NOMO-1 treated with DMSO at 0.1 percent for 48 hours (cell line): ENCODE results near the gene ACKR3.

Source experiments
- DNase-seq: peaks from one replicate; lab custom pipeline; 2025; ENCODE audit not compliant: unreplicated experiment; lab: John Stamatoyannopoulos, UW

Gene ACKR3

DNA sequence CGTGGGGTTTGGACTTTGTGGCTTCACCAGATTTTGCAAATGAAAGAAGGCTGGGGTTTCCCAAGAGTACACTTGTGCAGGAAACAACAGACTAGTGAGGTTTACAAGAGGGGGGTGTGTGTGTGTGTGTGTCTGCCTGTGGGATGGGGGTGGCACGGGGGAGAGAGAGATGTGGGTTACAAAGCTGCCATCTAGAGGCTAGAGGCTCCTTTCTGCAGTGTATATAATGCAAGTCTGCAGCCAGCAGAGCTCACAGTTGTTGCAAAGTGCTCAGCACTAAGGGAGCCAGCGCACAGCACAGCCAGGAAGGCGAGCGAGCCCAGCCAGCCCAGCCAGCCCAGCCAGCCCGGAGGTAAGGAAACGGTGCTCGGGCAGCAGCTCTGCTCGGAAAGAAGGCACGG, at the start of gene ACKR3:
Gene ACKR3 (plus strand): TSS at position 253 of the 401 bp plus-strand sequence. CDS start 10,641 bp downstream, outside the sequence.
- peak; percentile 78 for DNase-seq

DNA sequence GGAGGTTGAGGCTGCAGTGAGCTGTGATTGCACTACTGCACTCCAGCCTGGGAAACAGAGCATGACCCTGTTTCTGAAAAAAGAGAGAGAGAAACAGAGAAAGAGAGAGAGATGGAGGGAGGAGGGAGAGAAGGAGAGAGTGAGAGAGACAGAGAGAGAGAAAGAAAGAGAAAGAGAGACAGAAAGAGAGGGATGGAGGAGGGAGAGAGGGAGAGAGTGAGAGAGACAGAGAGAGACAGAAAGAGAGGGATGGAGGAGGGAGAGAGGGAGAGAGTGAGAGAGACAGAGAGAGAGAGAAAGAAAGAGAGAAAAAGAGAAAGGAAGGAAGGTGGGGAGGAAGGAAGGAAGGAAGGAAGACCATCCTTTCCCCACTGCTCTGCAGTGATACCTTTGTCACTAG, 48.1 kb upstream of the ACKR3 start:
- DNase-seq = no peak

DNA sequence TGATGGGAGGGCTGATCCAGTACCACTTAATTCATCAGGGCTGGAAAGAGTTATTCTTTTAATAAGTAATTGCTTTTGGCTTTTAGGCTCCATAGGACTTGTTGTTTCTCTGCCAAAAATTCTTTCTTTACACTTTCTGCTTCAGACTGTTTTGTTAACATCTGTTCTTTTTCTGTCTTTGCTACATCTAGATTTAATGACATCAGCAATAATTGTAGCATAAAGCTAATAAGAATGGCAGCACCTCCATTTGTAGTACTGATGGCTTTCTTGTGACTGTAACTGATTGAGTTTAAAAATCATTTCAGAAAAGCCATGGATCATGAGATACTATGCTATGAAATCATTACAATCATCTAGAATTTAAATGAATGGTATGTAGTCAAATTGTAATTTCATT, 46.4 kb upstream of the ACKR3 start:
- no peak for DNase-seq

DNA sequence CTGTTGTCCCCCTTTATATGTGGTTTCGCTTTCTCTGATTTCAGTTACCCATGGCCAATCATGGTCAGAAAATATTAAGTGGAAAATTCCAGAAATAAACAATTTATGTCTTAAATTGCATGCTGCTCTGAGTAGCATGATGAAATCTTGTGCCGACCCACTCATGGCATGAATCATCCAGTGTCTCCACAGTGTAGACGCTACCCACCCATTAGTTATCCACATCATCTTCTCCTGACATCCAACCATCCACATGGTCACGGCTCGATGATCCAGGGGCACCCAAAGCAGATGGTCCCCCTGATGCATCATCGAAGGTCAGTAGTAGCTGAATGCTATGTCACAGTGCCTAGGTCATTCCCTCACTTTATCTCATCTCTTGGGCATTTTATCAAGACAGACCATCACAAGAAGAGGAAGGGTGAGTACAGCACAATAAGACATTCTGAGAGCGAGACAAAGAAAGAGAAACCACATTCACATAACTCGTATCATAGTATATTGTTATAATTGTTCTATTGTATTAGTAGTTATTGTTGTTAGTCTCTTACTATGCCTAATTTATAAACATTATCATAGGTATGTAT, 44.1 kb upstream of the ACKR3 start:
- DNase-seq = no peak

DNA sequence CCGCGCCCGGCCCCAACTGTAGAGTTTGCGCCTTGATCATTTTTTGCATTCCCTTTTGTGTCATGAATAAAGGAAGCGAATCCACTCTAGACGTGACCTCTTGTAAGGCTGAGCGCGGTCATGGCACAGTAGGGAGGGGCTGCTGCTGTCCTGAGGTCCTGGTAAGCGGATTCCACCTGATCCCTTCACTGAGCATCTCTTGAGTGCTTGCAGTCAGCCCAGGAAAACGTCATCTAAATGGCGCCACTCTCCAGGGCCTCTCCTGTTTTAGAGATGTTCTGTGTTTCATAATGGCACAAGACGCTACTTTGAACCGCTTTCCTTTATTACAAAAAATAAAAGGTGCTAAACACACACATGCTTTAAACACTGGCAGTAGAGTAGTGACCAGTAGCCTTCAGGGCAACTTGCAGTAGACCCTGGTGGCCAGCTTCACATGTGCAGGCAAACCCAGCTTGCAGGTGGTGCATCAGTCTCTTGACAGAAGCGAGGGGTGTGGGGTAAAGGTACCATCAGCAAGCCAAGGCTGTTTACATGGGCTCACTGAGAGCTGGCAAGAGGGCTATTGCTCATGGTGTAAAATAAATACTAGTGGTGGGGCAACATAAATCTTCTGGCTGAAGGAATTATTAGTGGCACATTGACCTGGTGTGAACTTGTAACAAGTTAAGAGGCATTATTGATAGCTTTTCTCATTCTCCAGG, 43.0 kb upstream of the ACKR3 start:
- DNase-seq = no peak

DNA sequence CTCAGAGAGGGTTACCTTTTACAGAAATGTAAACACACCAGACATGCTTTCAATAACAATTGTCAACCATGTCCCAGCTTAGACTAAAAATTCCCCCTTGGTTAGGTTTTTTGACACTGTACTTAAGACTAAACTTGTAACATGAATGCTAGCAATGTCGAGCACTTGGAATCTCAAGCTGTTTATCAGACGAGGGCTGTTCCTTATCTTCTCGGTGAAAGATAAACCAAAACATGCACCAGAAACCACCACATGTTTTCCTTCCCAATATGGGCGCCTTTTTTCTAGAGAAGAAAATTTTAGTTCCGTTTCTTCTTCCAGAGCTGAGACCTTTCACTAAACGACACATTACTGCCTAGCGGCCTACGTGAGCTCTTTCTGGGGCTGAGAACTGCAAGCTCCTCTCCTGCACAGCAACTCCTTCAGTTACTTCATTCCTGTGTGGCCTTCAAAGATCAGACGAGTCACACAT, 42.4 kb upstream of the ACKR3 start:
- no peak for DNase-seq

DNA sequence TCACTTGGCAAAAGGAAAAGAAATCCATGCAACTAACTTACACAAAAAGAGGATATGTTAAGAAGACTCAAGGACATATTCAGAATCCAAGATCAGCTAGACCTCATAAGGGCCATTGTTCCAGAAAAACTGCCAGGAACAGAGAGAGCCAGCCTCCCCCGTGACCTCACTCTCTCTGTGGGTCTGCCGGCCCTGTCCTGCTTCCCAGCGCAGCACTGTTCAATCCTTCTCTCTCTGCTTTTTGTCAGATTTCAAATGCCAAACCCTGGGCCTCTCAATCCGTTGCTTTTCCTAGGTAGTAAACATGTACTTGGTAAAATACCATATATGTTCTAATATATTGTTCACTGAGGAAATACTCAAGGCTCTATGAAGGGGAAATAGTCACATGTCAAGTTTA, 40.0 kb upstream of the ACKR3 start:
- DNase-seq = no peak

DNA sequence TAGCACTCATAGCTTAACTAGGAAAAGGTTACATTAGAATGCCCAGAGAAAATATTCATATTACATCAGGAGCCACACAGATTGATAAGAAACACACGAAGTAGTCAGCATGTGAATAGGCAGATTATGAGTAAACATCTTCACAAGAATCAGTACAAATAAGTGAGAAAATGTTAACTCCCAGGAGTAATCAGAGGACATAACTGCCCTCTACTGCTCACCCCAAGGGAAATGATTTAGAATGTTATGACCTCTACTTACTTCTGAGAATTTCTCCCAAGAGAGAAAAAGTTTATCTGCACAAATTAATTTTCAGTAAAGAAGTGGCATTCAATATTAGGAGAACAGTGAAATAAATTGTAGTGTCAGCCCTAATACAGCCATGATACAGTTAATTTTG, 39.1 kb upstream of the ACKR3 start:
- DNase-seq = no peak

DNA sequence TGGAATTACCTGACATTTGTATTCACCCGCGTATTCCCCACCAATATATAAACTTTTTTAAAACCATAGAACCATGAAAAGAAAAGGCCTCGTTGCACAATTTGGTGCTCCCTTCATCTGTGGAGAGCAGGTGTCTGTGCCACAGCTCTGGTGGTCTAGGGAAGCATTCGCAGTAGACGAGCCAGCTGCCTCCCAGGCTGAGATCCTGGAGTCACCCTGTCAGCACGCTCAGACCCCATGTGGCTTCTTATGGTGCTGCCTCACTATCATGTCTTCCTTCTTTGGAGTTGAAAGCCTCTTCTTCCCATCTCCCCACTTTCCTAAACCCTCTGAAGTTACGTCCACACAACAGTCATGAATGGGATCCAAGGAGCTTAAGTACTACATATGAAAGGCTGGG, 38.4 kb upstream of the ACKR3 start:
- DNase-seq = no peak

DNA sequence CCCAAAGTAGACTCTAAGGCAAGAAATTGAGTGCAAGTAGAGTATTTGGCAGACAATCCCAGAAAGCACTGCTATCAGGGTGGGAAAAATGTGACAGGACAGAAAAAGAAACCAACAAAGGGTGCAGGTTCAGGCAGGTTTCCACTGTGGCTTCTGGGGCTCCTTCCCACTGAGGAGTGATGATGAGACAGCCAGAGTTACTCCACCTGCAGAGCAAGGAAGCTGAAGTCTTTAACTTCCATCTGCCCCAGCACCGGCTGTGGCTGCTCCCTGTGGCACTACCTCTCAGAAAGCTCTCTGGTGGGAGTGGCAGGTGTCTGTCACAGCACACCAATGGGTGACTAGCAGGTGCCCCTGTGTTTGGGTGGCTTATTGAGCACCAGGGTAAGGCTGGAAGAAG, 37.6 kb upstream of the ACKR3 start:
- no peak for DNase-seq

DNA sequence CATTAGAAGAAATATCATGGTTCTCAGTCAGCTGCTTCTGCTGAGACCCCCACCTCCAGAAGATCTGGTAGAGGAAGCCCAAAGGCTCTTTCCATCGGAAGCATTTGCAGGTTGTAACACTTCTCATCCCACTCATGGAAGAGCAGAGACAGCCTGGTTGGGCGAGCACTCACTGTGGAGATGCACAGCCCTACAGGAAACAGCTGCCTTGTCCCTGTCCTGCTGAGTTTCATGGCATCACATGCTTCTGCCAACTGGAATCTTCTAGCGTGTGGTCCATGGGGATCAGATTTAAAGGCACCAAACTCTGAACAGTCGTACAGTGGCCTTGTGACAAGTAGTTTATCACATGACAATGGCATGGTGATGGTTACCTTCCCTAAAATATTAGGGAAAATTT, 36.3 kb upstream of the ACKR3 start:
- no peak for DNase-seq

DNA sequence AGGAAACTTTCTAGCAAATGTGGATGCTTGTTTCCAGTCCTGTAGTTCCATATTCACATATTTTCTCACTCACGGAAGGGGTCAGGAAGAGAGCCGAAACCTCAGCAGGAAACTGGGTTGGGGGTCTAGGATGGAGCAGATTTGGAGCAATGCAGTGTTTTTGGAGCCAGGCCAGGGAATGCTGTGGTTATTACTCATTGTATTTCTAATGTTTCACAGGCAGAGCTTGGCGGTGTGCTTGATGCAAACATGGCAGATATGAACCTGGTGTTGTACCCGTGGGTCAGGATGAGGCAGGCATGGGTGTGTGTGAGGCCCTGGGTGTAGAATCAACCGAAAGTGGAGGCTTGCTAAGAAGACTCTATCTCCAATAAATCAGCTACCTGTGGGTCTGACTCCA, 34.6 kb upstream of the ACKR3 start:
- DNase-seq = no peak

DNA sequence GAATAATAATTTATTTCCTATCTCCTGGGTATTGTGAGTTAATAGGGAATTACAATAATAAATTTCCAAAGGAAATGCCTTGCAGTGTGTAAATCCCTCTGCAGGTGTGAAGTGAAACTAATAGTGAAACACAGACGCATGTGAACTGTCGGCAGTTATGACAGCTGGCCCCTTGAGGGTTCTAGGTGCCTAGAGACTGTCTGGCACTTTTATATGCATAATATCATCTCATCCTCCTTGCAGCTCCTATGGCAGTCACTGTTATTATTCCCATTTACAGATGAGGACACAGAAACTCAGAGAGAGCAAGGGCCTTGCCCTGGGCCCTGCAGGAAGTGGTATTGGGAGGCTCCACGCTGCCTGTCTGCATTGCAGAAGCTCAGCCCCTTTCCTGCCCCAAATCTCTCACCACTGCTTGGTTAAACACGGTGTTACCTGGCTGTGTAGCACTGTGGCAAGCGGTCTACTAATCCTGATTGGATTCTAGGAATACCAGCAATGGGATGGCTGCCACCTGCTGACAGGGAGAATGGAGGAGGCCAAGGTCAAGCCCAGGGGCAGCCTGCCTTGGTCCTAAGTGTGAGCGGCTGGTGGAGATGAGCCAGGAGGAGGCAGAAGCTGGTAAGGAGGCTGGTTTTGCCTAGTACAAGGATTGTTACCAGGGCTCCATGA, 32.8 kb upstream of the ACKR3 start:
- no peak for DNase-seq

DNA sequence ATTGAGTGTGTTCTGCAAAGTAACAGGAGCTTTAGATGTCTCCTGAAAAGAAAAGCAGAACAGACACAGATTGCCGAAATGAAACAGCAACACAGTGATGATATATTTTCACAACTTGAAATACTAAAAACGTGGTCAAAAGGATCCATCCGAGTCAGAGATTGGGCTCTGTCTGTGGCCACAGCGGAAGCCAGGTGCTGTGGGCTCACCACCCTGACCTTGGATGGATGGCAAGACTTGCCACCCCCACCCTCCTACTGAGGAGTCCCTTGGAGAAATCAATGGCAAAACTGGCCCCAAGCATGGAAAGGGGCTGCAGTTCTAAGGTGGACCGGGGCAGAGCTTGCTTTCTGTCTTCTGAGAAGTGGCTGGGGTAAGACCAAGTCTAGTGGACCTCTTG, 31.4 kb upstream of the ACKR3 start:
- DNase-seq = no peak

DNA sequence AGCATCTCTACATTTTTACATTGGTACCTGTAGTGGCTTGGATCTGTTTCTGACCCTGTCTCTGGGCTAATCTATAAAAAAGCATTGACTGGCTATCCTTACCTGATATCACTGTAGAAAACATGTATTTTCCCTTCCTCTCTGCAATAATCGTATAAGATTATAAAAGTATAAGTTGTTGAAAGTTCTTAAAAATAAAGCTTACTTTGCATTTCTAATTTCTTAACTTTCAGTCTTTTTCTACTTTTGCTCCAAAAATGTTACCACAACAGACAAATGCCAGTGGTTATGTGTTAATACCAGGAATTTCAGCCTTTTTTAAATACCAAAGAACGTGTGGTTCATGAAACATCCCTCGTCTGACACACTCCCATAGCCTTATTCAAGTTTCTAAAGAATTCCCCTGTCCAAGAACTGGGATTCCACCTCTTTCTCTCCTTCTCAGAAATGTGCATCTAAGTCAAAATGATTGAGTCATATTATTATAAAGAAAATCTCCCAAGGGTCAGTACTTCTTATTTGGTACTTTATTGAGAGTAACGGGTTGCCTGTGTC, 28.5 kb upstream of the ACKR3 start:
- no peak for DNase-seq

DNA sequence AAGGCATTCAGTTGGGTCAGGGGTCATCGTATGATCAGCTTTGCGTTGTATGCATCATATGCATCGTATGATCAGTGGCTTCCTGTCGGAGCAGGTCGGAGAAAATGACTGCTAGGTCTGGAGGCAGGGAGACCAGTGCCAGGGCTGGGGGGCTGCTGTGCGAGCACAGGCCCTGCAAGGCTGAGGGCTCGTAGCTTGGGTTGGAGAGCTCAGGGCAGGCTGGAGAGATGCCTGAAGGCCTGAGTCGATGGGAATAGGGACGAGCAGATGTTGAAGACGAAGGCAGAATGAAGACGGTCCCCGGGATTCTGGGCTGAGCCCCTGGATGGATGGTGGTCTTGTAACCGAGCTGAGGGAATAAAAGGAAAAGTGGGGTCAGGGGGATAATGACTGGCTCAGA, 25.3 kb upstream of the ACKR3 start:
- DNase-seq = no peak

DNA sequence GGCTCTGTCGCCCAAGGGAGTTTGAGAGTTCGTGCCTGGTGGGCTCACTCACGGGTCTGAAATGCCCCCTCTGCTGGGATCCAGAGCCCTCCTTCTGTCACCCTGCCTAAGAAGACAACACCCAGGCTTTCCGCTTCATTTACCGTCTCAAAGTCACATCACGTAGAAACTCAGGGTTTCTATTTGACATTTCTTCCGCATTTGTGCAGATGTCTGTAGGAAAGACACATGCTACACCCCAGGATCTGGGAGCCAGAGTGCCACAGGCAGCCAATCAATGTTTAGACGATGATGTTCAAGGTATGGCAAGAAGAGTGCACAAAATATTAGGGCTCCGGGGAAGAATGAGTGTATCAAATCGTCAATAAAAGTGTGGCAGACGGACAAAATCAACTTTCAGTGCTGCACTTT, 24.4 kb upstream of the ACKR3 start:
- no peak for DNase-seq

DNA sequence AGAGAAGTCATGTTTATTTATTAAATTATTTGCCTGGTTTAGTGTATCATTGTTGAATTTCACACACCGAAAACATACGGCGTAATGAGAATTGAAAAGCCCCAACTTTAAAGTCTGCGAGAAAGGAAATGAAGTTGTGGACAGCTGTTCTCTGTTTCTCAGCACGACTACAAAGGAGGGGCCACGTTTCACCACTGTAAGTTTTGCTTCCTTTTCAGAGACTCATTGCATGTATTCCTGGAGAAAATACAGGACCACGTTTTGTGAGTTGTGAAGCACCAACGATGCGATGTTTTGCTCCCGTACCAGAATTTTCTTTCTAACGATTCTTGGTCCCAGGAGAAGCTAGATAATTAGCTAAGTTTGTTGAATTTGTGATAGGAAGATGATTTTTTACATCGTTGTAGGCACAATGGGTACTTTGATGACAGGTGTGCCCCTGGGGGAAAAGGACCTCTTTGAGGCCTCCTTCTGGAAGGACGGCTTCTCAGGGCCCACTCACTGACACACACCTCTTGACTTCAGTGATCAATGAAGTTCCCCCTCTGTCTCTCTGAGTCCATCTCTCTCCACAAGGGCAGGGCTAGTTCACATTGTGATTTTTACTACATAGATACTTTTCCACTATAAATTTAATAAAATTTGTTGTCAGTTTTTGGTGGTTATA, 23.7 kb upstream of the ACKR3 start:
- peak; percentile 55 for DNase-seq

DNA sequence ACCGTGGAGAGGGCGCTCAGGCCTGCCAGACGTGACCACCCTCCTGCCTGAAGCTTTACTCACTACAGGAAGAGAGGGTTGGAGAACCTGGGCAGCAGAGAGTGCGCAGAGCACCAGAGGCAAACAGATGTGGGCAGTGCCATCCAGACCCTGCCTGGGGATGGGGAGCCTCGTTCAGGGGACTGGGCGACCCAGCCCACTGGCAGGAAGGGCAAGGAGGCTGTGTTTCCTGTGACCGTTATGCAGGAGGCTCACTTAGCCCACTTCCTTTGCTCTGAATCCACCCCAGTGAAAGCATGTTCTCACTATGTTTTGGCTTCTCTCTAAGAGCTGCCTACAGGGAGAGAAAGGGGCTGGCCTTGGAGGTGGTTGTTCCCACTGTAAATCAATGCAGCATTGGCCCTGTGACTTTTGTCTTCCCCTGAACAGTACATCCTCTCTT, 23.0 kb upstream of the ACKR3 start:
- no peak for DNase-seq

DNA sequence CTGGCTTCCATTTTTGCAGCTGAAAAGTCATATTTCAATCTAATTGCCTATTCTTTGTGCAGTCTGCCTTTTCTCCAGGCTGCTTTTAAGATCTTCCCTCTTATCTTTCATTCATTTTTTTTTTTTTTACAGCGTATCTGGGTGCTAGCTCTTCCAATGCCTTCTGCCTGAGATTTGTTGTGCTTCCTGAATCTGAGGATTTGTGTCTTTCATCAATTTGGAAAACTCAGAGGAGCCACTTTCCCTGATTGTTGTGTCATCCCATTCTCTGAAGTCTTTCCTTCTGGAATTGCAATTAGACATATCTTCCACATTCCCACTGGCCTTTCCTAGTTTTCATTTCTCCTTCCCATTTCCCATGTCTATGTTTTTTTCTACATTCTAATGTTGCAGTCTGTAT, 21.9 kb upstream of the ACKR3 start:
- DNase-seq = no peak

DNA sequence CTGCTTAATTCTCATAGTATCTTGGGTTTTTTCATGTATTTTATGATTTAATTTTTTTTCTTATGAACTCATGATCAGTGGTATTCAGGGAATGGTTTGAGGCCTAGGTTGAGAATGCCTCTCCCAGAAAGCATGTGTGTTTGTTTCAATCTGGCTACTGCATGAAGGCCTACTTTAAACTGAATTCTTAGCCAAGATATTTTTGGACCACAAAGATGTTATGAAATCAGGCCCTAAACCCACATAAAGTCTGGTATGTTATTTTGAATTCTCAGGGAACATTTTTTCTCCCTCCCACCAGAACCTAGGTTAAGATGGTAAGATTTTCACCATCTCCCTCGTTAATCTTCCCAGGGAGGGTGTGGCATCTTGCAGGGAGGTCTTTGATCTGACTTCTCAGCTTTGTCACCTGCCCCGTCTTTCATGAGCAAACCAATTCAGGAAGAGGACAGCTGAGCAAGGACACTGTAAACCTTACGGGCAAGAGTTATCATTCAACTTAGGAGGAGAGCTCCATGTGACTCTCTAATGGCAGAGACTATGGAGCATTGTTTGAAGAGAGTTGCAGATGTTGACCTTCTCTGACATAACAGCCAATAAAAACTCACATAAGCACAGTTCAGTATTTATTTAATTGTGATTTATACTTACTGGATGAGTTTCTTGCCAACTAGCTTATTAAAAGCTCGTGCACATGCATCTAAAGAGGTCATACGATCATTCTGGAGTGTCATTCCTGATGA, 21.3 kb upstream of the ACKR3 start:
- no peak for DNase-seq
